ENCODE measurements around the gene PDE2A.

The PDE2A gene

DNA sequence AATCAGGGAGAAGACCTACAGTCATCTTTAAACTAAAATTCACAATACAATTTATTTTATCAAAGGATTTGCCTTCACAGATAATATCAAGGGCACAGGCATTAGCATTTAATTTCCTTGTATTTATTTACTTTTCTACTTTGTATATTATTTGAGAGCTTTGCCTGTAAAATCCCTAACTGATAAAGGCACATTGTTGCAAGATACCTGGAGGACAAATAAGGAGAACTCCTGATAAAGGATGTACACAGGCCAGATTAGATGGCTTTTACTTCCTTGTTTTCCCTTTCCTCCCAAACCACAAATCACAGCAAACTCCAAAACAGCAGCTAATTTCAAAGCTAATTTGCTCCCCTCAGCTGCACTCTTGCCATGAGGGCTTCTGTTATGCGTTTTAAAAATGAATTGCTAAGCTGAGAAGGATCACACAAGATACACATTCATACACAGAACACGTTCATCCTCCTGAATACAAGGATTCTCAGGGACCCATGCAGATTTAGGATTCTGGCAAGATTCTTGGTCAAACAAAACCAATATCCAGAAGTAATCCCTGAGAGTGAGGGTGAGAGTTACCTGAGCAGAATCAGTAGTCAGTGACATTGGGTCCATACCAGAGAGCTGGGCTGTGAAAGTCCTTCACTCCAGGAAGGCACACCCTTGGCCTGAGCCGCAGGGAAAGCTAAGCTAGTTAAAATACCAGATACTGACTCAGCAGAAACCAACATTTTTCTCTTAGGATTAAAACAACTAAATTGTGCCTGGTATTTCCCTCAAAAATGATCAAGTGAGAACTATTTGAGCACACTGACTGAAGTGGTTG, 139.6 kb downstream of the PDE2A start:
- no peak for DNase-seq

DNA sequence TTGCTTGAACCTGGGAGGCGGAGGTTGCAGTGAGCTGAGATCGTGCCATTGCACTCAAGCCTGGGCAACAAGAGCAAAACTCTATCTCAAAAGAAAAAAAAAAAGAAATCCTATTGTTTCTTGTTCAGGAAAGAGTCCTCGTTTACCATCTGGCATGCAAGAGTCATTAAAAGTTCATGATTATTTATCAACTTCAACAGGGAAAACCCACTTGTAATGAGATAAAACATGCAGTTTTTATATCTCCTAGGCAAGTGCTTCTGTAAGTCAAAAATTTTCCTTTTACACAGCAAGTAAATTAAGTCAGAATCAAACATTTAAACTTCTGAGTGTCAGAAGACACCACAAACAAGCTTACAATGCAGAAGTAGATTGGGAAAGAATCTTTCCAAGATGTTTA, 145.2 kb downstream of the PDE2A start:
- no peak for DNase-seq

DNA sequence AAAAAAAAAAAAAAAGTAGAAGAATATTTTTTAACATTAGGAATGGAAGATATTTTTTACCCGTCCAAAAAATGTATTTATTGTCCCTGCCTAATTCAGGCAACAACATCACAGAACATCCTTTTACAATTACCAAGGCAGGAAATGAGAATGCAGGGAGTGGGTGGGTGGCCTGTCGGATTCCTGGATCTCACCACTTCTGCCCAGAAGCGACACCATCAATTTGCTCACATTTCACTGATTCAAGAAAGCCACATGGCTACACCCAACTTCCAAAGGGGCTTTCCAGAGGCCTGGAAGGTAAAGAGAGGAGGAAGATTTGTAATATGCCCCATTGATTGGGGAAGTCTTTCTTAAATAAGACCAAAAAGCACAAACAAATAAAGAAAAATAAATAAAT, 146.1 kb downstream of the PDE2A start:
- no peak for DNase-seq

Data from NCI-H1930 (cell line).